H9 (cell line): Measurements from ENCODE around the gene SCRG1. TPM values are rescaled to one million over a fixed set of nuclear protein-coding genes. Genes with fewer than 3 reads are reported as not detected.

ENCODE experiments used
- DNase-seq: peaks from one replicate; pipeline ENCODE4 v3.0.0-alpha.2; 2017
- H2AFZ ChIP-seq: one replicate; pipeline ENCODE4 v1.6.1; 2013; ENCODE audit warnings: mild to moderate bottlenecking, low read length, control low read depth, moderate library complexity
- H2AK5ac ChIP-seq: 2 replicates; pipeline ENCODE4 v1.6.1; 2013; ENCODE audit warnings: low read length, control low read depth, mixed read lengths; ENCODE audit not compliant: insufficient read length
- H2BK120ac ChIP-seq: one replicate; pipeline ENCODE4 v1.6.1; 2013; ENCODE audit warnings: low read depth, mild to moderate bottlenecking, low read length, control low read depth, inconsistent platforms; ENCODE audit not compliant: poor library complexity, severe bottlenecking
- H2BK12ac ChIP-seq: 2 replicates; pipeline ENCODE4 v1.6.1; 2013; ENCODE audit warnings: low read length, control low read depth, mixed read lengths, low read depth; ENCODE audit not compliant: insufficient read length
- H2BK15ac ChIP-seq: 2 replicates; pipeline ENCODE4 v1.6.1; 2013; ENCODE audit warnings: low read depth, low read length, control low read depth
- H2BK20ac ChIP-seq: one replicate; pipeline ENCODE4 v1.6.1; 2013; ENCODE audit warnings: low read depth, mild to moderate bottlenecking, low read length, control low read depth, inconsistent platforms; ENCODE audit not compliant: poor library complexity, severe bottlenecking
- H2BK5ac ChIP-seq: 2 replicates; pipeline ENCODE4 v1.6.1; 2013; ENCODE audit warnings: low read length, control low read depth, mixed read lengths; ENCODE audit not compliant: insufficient read length
- H3K14ac ChIP-seq: 2 replicates; pipeline ENCODE4 v1.6.1; 2013; ENCODE audit warnings: low read length, control low read depth; ENCODE audit not compliant: insufficient read depth
- H3K18ac ChIP-seq: 2 replicates; pipeline ENCODE4 v1.6.1; 2013; ENCODE audit warnings: low read depth, mild to moderate bottlenecking, mixed read lengths, low read length, control low read depth; ENCODE audit not compliant: insufficient read length
- H3K23ac ChIP-seq: 2 replicates; pipeline ENCODE4 v1.6.1; 2013; ENCODE audit warnings: low read length, control low read depth, mixed read lengths, low read depth; ENCODE audit not compliant: insufficient read length
- H3K23me2 ChIP-seq: 2 replicates; pipeline ENCODE4 v1.6.1; 2013; ENCODE audit warnings: low read depth, mild to moderate bottlenecking, mixed read lengths, low read length, control low read depth; ENCODE audit not compliant: insufficient read length, poor library complexity, severe bottlenecking
- H3K27ac ChIP-seq: 2 replicates; pipeline ENCODE4 v1.5.1; 2013; ENCODE audit warnings: low read length, control low read depth, mixed read lengths, low read depth; ENCODE audit not compliant: insufficient read length
- H3K27me3 ChIP-seq: 2 replicates; pipeline ENCODE4 v1.6.1; 2013; ENCODE audit warnings: low read length, control low read depth, inconsistent platforms; ENCODE audit not compliant: insufficient read depth
- H3K4ac ChIP-seq: 2 replicates; pipeline ENCODE4 v1.6.1; 2013; ENCODE audit warnings: low read depth, mild to moderate bottlenecking, control low read depth, inconsistent platforms, low read length, moderate library complexity
- H3K4me1 ChIP-seq: 2 replicates; pipeline ENCODE4 v1.6.1; 2013; ENCODE audit warnings: low read length, control low read depth, inconsistent platforms; ENCODE audit not compliant: insufficient read depth
- H3K4me2 ChIP-seq: 2 replicates; pipeline ENCODE4 v1.6.1; 2013; ENCODE audit warnings: low read length, control low read depth, mixed read lengths; ENCODE audit not compliant: insufficient read length, insufficient read depth
- H3K56ac ChIP-seq: 2 replicates; pipeline ENCODE4 v1.6.1; 2013; ENCODE audit warnings: low read depth, mild to moderate bottlenecking, mixed read lengths, low read length, control low read depth; ENCODE audit not compliant: insufficient read length
- H3K79me1 ChIP-seq: 2 replicates; pipeline ENCODE4 v1.6.1; 2013; ENCODE audit warnings: low read depth, mild to moderate bottlenecking, moderate library complexity, low read length, control low read depth, inconsistent platforms; ENCODE audit not compliant: insufficient read depth, poor library complexity, severe bottlenecking
- H3K79me2 ChIP-seq: 2 replicates; pipeline ENCODE4 v1.6.1; 2013; ENCODE audit warnings: low read length, control low read depth, inconsistent platforms; ENCODE audit not compliant: insufficient read depth
- H3K9ac ChIP-seq: 2 replicates; pipeline ENCODE4 v1.6.1; 2013; ENCODE audit warnings: low read length, control low read depth, mixed read lengths; ENCODE audit not compliant: insufficient read length; ENCODE audit errors: extremely low read depth
- H3K9me3 ChIP-seq: one replicate; pipeline ENCODE4 v1.6.1; 2013; ENCODE audit warnings: low read depth, low read length, inconsistent platforms; ENCODE audit not compliant: control insufficient read depth
- H3T11ph ChIP-seq: one replicate; pipeline ENCODE4 v1.6.1; 2013; ENCODE audit warnings: mild to moderate bottlenecking, low read length, control low read depth, inconsistent platforms
- H4K20me1 ChIP-seq: one replicate; pipeline ENCODE4 v1.6.1; 2013; ENCODE audit not compliant: control insufficient read depth, insufficient read length, insufficient read depth
- H4K5ac ChIP-seq: 2 replicates; pipeline ENCODE4 v1.6.1; 2013; ENCODE audit warnings: low read depth, mild to moderate bottlenecking, mixed read lengths, low read length, control low read depth; ENCODE audit not compliant: insufficient read length
- H4K8ac ChIP-seq: replicated peaks from 2 replicates; pipeline ENCODE4 v1.6.1; 2013; ENCODE audit warnings: low read length, control low read depth, mixed read lengths, low read depth; ENCODE audit not compliant: insufficient read length
- H4K91ac ChIP-seq: 2 replicates; pipeline ENCODE4 v1.6.1; 2013; ENCODE audit warnings: low read depth, mild to moderate bottlenecking, moderate library complexity, mixed read lengths, low read length, control low read depth; ENCODE audit not compliant: insufficient read length
- H3K27ac Mint-ChIP-seq, 3 experiments: 2 replicates in 2 of 3; 3 replicates in 1 of 3; pipeline ENCODE4 v1.8.0; 2020 to 2021; ENCODE audit warnings: mixed read lengths in 3 of 3, mild to moderate bottlenecking in 1 of 3, moderate library complexity in 1 of 3
- H3K27me3 Mint-ChIP-seq: 2 replicates; pipeline ENCODE4 v1.8.0; 2021; ENCODE audit warnings: low read depth, mild to moderate bottlenecking, moderate library complexity, mixed read lengths
- H3K36me3 Mint-ChIP-seq, 3 experiments: 2 replicates in 2 of 3; 3 replicates in 1 of 3; pipeline ENCODE4 v1.8.0; 2020 to 2021; ENCODE audit warnings: low read depth in 3 of 3, mixed read lengths in 3 of 3; ENCODE audit not compliant: insufficient read depth in 1 of 3
- H3K4me1 Mint-ChIP-seq, 2 experiments: 2 replicates each; pipeline ENCODE4 v1.8.0; 2020; ENCODE audit warnings: mixed read lengths in 2 of 2
- H3K4me3 Mint-ChIP-seq, 2 experiments: 2 replicates in 1 of 2; 3 replicates in 1 of 2; pipeline ENCODE4 v1.8.0; 2020 to 2021; ENCODE audit warnings: mild to moderate bottlenecking in 2 of 2, mixed read lengths in 2 of 2, moderate library complexity in 1 of 2
- H3K9me3 Mint-ChIP-seq, 2 experiments: 2 replicates in 1 of 2; 3 replicates in 1 of 2; pipeline ENCODE4 v1.8.0; 2020; ENCODE audit warnings: mild to moderate bottlenecking in 2 of 2, mixed read lengths in 2 of 2, moderate library complexity in 1 of 2
- WGBS: extraction: QIAGEN DNeasy Blood & Tissue Kit; methylation state at CpG from one replicate; pipeline ENCODE4 v1.1.7; 2013; ENCODE audit warnings: missing lambda C conversion rate, low lambda C conversion rate, mixed read lengths; ENCODE audit not compliant: insufficient read length; ENCODE audit errors: extremely low coverage; 5-methylcytosine and 5-hydroxymethylcytosine counted together
- total RNA-seq: library from RNA; stranded (reverse); gene quantifications from 2 replicates; pipeline ENCODE4 v1.2.1, GENCODE V29; 2021
- TF ChIP-seq, protein P1 (sequence below): fragments of 200-600 bp; sonication (generic); conservative IDR thresholded peaks from 3 replicates; pipeline ENCODE4 v1.8.0; 2021; ENCODE audit warnings: antibody characterized with exemption, mild to moderate bottlenecking

Gene SCRG1
- total RNA-seq, 1 experiment from 2014 or later: not detected

DNA sequence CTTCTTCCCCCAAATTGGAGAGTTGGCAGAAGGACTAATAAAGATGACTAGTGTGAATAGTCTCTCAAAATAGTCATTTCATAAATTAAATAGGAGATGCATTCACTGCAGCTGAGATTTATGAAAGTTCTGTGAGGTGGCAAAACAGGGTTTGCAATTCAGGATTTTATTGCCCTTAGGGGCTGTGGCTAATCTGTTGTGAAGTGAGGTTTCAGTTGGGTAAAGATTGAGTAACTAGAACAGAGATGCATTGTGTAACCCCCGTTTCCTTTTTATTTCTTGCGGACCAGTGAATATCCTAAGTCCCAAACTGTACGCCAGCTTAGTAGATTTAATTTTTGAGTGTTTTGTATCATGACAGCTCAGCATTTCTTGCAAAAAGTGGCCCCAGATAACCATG is 16.2 kb upstream of the SCRG1 start:
- no peak overlapping the region for H2BK120ac ChIP-seq
- H3K23me2 ChIP-seq: no peaks in the 10 kb centered on the region
- H2BK12ac ChIP-seq: no peak overlapping the region
- Mint-ChIP-seq H3K9me3 (no peaks in the 10 kb centered on the region), H3K4me1 (no peaks in the 10 kb centered on the region), H3K4me3 (no peak overlapping the region), H3K27me3 (peaks cover 1% of the 10 kb centered on the region; the same call in 1 of the 2 replicates), H3K27ac (no peak overlapping the region; a peak in 1 of 7 replicates), H3K36me3 (no peaks in the 10 kb centered on the region)
- no peaks in the 10 kb centered on the region for H3K27me3 ChIP-seq
- H4K91ac ChIP-seq: no peak overlapping the region
- TF ChIP-seq, protein P1, sequence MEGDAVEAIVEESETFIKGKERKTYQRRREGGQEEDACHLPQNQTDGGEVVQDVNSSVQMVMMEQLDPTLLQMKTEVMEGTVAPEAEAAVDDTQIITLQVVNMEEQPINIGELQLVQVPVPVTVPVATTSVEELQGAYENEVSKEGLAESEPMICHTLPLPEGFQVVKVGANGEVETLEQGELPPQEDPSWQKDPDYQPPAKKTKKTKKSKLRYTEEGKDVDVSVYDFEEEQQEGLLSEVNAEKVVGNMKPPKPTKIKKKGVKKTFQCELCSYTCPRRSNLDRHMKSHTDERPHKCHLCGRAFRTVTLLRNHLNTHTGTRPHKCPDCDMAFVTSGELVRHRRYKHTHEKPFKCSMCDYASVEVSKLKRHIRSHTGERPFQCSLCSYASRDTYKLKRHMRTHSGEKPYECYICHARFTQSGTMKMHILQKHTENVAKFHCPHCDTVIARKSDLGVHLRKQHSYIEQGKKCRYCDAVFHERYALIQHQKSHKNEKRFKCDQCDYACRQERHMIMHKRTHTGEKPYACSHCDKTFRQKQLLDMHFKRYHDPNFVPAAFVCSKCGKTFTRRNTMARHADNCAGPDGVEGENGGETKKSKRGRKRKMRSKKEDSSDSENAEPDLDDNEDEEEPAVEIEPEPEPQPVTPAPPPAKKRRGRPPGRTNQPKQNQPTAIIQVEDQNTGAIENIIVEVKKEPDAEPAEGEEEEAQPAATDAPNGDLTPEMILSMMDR: no peak
- no peak overlapping the region for H3K4me2 ChIP-seq
- H3K79me1 ChIP-seq: no peaks in the 10 kb centered on the region
- no peak overlapping the region for H2AFZ ChIP-seq
- H2BK5ac ChIP-seq: no peak overlapping the region
- no peak overlapping the region for H4K5ac ChIP-seq
- H3K18ac ChIP-seq: no peak overlapping the region
- no peak overlapping the region for H3K14ac ChIP-seq
- H3K23ac ChIP-seq: no peak overlapping the region
- H3K79me2 ChIP-seq: no peaks in the 10 kb centered on the region
- DNase-seq: no peak
- no peak overlapping the region for H3K27ac ChIP-seq
- WGBS: no CpG with 5 or more reads among the region's 3 CpGs
- no peak overlapping the region for H3T11ph ChIP-seq
- H2BK20ac ChIP-seq: no peak overlapping the region
- no peak overlapping the region for H4K8ac ChIP-seq
- H2AK5ac ChIP-seq: no peak overlapping the region
- no peaks in the 10 kb centered on the region for H3K4me1 ChIP-seq
- no peak overlapping the region for H2BK15ac ChIP-seq
- no peak overlapping the region for H3K4ac ChIP-seq
- no peaks in the 10 kb centered on the region for H4K20me1 ChIP-seq
- no peak overlapping the region for H3K56ac ChIP-seq
- H3K9ac ChIP-seq: no peak overlapping the region
- H3K9me3 ChIP-seq: no peaks in the 10 kb centered on the region
